ENCODE measurements around the gene MESD.

MESD gene

GRCh38 chr15:81026836-81027599 lies 37.4 kb upstream of the MESD start:
- Histone ChIP-seq H3K9me3 (ENCODE audit: control insufficient read depth, low read length) (no peaks in the 10 kb centered on the region), H3K36me3 (ENCODE audit: control insufficient read depth, insufficient read depth, low read length) (no peaks in the 10 kb centered on the region), H3K4me1 (ENCODE audit: control insufficient read depth, insufficient read depth, low read length, poor library complexity, severe bottlenecking) (peaks cover 14% of the 10 kb centered on the region), H3K27ac (ENCODE audit: low read depth, low read length, severe bottlenecking) (no peak overlapping the region), H3K4me3 (ENCODE audit: extremely low read depth, insufficient read depth, low read length, poor library complexity, severe bottlenecking) (no peak overlapping the region)
- no CpG with 5 or more reads among the region's 2 CpGs for WGBS, 2 experiments (ENCODE audit: insufficient coverage in 2 of 2)

GRCh38 chr15:81025721-81026370 lies 36.2 kb upstream of the MESD start:
- H3K36me3 ChIP-seq (ENCODE audit: control insufficient read depth, insufficient read depth, low read length), result no peaks in the 10 kb centered on the region
- H3K4me1 ChIP-seq (ENCODE audit: control insufficient read depth, insufficient read depth, low read length, poor library complexity, severe bottlenecking), result peaks cover 14% of the 10 kb centered on the region
- no peaks in the 10 kb centered on the region for H3K9me3 ChIP-seq (ENCODE audit: control insufficient read depth, low read length)
- H3K4me3 ChIP-seq (ENCODE audit: extremely low read depth, insufficient read depth, low read length, poor library complexity, severe bottlenecking), result no peak overlapping the region
- WGBS, 2 experiments (ENCODE audit: insufficient coverage in 2 of 2), result 94 to 100% methylated on average over 1 to 4 of the region's 4 CpGs
- H3K27ac ChIP-seq (ENCODE audit: low read depth, low read length, severe bottlenecking), result no peak overlapping the region

- no peaks in the 10 kb centered on the region for H3K36me3 ChIP-seq (ENCODE audit: control insufficient read depth, insufficient read depth, low read length)
- peaks cover 14% of the 10 kb centered on the region for H3K4me1 ChIP-seq (ENCODE audit: control insufficient read depth, insufficient read depth, low read length, poor library complexity, severe bottlenecking)
- 98% methylated on average over 5 of the region's 8 CpGs for WGBS, 2 experiments (ENCODE audit: insufficient coverage in 2 of 2)
- no peaks in the 10 kb centered on the region for H3K9me3 ChIP-seq (ENCODE audit: control insufficient read depth, low read length)
- no peak overlapping the region for H3K27ac ChIP-seq (ENCODE audit: low read depth, low read length, severe bottlenecking)
- H3K4me3 ChIP-seq (ENCODE audit: extremely low read depth, insufficient read depth, low read length, poor library complexity, severe bottlenecking), result no peak overlapping the region
Observed at GRCh38 chr15:81024936-81025335, 35.3 kb upstream of the MESD start.

- Histone ChIP-seq H3K9me3 (ENCODE audit: control insufficient read depth, low read length) (no peaks in the 10 kb centered on the region), H3K4me3 (ENCODE audit: extremely low read depth, insufficient read depth, low read length, poor library complexity, severe bottlenecking) (no peak overlapping the region), H3K27ac (ENCODE audit: low read depth, low read length, severe bottlenecking) (peak overlapping the region; percentile 59), H3K4me1 (ENCODE audit: control insufficient read depth, insufficient read depth, low read length, poor library complexity, severe bottlenecking) (peaks cover 14% of the 10 kb centered on the region), H3K36me3 (ENCODE audit: control insufficient read depth, insufficient read depth, low read length) (no peaks in the 10 kb centered on the region)
- WGBS, 2 experiments (ENCODE audit: insufficient coverage in 2 of 2), result 71 to 89% methylated on average over 8 of the region's 10 CpGs
Observed at GRCh38 chr15:81024265-81024872, 34.8 kb upstream of the MESD start.

GRCh38 chr15:81023483-81024264 lies 34.1 kb upstream of the MESD start:
- H3K4me1 ChIP-seq (ENCODE audit: control insufficient read depth, insufficient read depth, low read length, poor library complexity, severe bottlenecking), result peaks cover 14% of the 10 kb centered on the region
- no peak overlapping the region for H3K4me3 ChIP-seq (ENCODE audit: extremely low read depth, insufficient read depth, low read length, poor library complexity, severe bottlenecking)
- H3K27ac ChIP-seq (ENCODE audit: low read depth, low read length, severe bottlenecking), result peak overlapping the region; percentile 59
- no peaks in the 10 kb centered on the region for H3K36me3 ChIP-seq (ENCODE audit: control insufficient read depth, insufficient read depth, low read length)
- no peaks in the 10 kb centered on the region for H3K9me3 ChIP-seq (ENCODE audit: control insufficient read depth, low read length)
- WGBS, 2 experiments (ENCODE audit: insufficient coverage in 2 of 2), result 64 to 79% methylated on average over 6 to 9 of the region's 13 CpGs

- H3K4me3 ChIP-seq (ENCODE audit: extremely low read depth, insufficient read depth, low read length, poor library complexity, severe bottlenecking), result no peak overlapping the region
- 81 to 93% methylated on average over 6 of the region's 7 CpGs for WGBS, 2 experiments (ENCODE audit: insufficient coverage in 2 of 2)
- no peaks in the 10 kb centered on the region for H3K36me3 ChIP-seq (ENCODE audit: control insufficient read depth, insufficient read depth, low read length)
Observed at GRCh38 chr15:81021321-81021720, 31.7 kb upstream of the MESD start.

GRCh38 chr15:81018197-81018596 lies 28.6 kb upstream of the MESD start:
- no peaks in the 10 kb centered on the region for H3K9me3 ChIP-seq (ENCODE audit: control insufficient read depth, low read length)
- H3K4me3 ChIP-seq (ENCODE audit: extremely low read depth, insufficient read depth, low read length, poor library complexity, severe bottlenecking), result no peak overlapping the region
- H3K27ac ChIP-seq (ENCODE audit: low read depth, low read length, severe bottlenecking), result no peak overlapping the region
- 89 to 100% methylated on average over 2 of the region's 2 CpGs for WGBS, 2 experiments (ENCODE audit: insufficient coverage in 2 of 2)
- H3K36me3 ChIP-seq (ENCODE audit: control insufficient read depth, insufficient read depth, low read length), result no peaks in the 10 kb centered on the region
- H3K4me1 ChIP-seq (ENCODE audit: control insufficient read depth, insufficient read depth, low read length, poor library complexity, severe bottlenecking), result no peaks in the 10 kb centered on the region

More at GRCh38 chr15:81021321-81021720, 31.7 kb upstream of the MESD start:
- Histone ChIP-seq H3K9me3 (ENCODE audit: control insufficient read depth, low read length) (no peaks in the 10 kb centered on the region), H3K4me1 (ENCODE audit: control insufficient read depth, insufficient read depth, low read length, poor library complexity, severe bottlenecking) (peaks cover 11% of the 10 kb centered on the region), H3K27ac (ENCODE audit: low read depth, low read length, severe bottlenecking) (no peak overlapping the region)

GRCh38 chr15:81016489-81017068 lies 27.0 kb upstream of the MESD start:
- 100% methylated on average over 1 of the region's 1 CpG; no CpG with 5 or more reads in 1 of the 2 experiments for WGBS, 2 experiments (ENCODE audit: insufficient coverage in 2 of 2)
- H3K4me3 ChIP-seq (ENCODE audit: extremely low read depth, insufficient read depth, low read length, poor library complexity, severe bottlenecking), result no peak overlapping the region
- H3K4me1 ChIP-seq (ENCODE audit: control insufficient read depth, insufficient read depth, low read length, poor library complexity, severe bottlenecking), result no peaks in the 10 kb centered on the region
- H3K9me3 ChIP-seq (ENCODE audit: control insufficient read depth, low read length), result no peaks in the 10 kb centered on the region
- no peak overlapping the region for H3K27ac ChIP-seq (ENCODE audit: low read depth, low read length, severe bottlenecking)
- no peaks in the 10 kb centered on the region for H3K36me3 ChIP-seq (ENCODE audit: control insufficient read depth, insufficient read depth, low read length)

GRCh38 chr15:81015621-81016488 lies 26.2 kb upstream of the MESD start:
- no peaks in the 10 kb centered on the region for H3K36me3 ChIP-seq (ENCODE audit: control insufficient read depth, insufficient read depth, low read length)
- H3K9me3 ChIP-seq (ENCODE audit: control insufficient read depth, low read length), result no peaks in the 10 kb centered on the region
- no peak overlapping the region for H3K4me3 ChIP-seq (ENCODE audit: extremely low read depth, insufficient read depth, low read length, poor library complexity, severe bottlenecking)
- 84 to 94% methylated on average over 3 to 5 of the region's 8 CpGs for WGBS, 2 experiments (ENCODE audit: insufficient coverage in 2 of 2)
- H3K4me1 ChIP-seq (ENCODE audit: control insufficient read depth, insufficient read depth, low read length, poor library complexity, severe bottlenecking), result no peaks in the 10 kb centered on the region
- H3K27ac ChIP-seq (ENCODE audit: low read depth, low read length, severe bottlenecking), result no peak overlapping the region

Measured in mesodermal cell (in vitro differentiated cells).